NB4 (cell line): Measurements from ENCODE around the gene CDC42BPA.

Experiments
- POLR2A ChIP-seq: IDR thresholded peaks from 2 replicates; pipeline ENCODE4 v1.6.1; 2011; ENCODE audit warnings: mild to moderate bottlenecking; ENCODE audit not compliant: insufficient read length; ENCODE audit errors: extremely low read depth
- TF ChIP-seq, protein P1 (sequence below): IDR thresholded peaks from one replicate; pipeline ENCODE4 v1.5.1; 2012; ENCODE audit warnings: low read depth, low read length

DNA sequence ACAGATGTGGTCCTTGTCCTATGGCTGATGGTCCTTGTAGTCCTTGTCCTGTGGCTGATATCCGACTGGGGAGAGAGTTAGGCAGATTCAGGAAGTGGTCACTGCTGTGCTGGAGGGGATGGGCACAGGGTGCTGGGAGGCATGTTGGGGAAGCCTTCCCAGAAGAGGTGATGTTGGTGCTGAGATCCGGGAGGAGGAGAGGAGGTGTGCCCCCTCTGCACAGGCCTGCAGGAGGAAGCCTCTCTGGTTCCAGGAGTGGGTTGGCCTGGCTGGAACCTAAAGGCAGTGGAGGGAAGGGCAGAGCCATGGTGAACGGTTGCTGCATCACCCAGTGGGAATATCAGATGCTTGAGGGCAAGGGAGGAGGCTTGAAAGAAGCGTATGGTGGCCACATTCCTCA is 363.5 kb downstream of the CDC42BPA start:
- no peak for TF ChIP-seq POLR2A
- TF ChIP-seq, protein P1, sequence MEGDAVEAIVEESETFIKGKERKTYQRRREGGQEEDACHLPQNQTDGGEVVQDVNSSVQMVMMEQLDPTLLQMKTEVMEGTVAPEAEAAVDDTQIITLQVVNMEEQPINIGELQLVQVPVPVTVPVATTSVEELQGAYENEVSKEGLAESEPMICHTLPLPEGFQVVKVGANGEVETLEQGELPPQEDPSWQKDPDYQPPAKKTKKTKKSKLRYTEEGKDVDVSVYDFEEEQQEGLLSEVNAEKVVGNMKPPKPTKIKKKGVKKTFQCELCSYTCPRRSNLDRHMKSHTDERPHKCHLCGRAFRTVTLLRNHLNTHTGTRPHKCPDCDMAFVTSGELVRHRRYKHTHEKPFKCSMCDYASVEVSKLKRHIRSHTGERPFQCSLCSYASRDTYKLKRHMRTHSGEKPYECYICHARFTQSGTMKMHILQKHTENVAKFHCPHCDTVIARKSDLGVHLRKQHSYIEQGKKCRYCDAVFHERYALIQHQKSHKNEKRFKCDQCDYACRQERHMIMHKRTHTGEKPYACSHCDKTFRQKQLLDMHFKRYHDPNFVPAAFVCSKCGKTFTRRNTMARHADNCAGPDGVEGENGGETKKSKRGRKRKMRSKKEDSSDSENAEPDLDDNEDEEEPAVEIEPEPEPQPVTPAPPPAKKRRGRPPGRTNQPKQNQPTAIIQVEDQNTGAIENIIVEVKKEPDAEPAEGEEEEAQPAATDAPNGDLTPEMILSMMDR, result no peak
